HG02759 (cell line): ENCODE measurements around the gene UCMA.

Experiments used
- ATAC-seq: cut with Tn5 transposase; IDR thresholded peaks from one replicate; pipeline ENCODE4 v1.9.1; 2021; ENCODE audit warnings: mild to moderate bottlenecking, moderate library complexity; ENCODE audit not compliant: unreplicated experiment

Gene UCMA

GRCh38 chr10:13189961-13190360 is 44.2 kb downstream of the UCMA start:
- ATAC-seq = no peak

DNA sequence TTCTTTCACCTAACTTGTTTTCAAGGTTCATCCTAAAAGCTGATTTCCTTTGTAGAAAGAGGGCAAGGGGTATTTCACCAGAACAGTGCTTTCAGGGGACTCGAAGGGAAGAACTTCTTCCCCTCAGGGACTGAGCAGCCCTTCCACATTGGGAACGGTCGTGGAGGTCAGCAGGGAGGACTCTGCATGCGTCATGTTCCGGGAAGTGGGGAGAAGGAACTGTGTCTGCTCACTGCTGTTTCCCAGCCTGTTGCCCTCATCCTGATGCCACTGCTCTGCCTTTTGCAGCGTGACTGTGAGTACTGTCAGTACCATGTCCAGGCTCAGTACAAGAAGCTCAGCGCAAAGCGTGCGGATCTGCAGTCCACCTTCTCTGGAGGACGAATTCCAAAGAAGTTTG is 45.6 kb downstream of the UCMA start:
- ATAC-seq = no peak

DNA sequence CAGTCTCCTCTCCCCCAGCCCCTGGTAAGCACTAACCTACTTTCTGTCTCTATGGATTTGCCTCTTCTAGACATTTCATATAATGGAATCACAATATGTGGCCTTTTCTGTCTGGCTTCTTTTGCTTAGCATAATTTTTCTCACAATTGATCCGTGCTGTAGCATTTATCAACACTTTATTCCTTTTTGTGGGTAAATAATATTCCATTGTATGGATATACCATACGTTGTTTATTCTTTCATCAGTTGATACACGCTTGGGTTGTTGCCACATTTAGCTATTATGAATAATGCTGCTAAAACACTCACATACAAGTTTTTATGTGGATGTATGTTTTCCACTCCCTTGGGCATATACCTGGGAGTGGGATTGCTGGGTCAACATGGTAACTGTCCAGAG is 47.0 kb downstream of the UCMA start:
- no peak for ATAC-seq

DNA sequence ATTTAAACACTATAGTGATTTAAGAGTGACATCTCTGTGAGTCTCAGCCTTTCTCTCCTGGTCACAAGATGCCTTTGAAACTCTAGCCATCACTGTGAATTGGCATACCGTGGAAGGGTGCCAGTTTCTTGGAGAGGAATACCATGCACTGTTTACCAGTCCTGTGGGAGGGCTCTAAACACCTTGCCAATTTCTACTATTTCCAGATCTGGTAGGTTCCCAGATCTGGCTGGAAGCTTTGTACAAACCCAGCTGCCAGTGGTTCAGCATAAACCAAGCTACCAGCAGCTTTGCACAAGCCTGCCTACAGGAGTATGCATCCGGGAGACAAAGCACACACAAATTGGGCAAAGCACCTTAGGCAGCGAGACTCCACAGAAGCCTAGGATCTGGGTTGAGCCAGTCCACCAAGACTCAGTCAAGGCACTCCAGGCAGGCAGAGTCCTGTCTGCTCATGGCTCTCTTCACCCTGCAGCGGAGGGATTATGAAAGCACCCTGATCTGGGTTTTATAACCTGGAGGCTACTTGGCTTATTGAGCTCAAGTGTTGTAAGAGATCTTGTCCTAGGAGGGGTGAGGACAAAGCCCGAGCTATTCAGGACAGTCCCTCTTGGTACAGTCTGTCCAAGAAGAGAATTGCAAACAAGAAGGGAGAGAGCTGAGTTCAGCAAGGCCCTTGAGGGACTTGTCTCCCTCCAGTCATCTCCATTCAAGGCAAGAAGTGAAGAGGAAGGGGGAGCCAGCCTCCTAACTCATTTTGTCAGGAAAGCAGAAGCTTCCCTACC is 49.3 kb downstream of the UCMA start:
- ATAC-seq = no peak

DNA sequence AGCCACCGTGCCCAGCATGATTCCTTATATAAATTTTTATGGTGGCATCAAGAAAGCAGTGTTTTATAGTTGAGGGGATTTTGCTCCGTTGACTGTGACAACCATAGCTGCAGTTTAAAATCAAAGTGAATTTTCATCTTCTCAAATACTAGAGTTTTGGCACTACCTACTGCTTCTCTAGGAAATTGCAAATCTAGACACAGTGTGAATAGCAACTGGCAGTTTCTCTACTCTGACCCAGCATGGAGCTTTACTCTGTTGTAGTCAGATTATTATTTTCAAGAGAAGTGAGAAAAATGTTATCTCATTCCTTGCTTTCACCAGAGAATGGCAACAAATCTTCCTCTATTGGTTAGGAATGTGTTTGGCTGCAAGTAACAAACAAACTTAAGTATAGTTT is 49.9 kb downstream of the UCMA start:
- no peak for ATAC-seq

- ATAC-seq = peak; percentile 68
These were observed 50.5 kb downstream of the UCMA start for GRCh38 chr10:13183625-13184024.

- no peak for ATAC-seq
These were observed 51.8 kb downstream of the UCMA start for GRCh38 chr10:13182424-13182823.

DNA sequence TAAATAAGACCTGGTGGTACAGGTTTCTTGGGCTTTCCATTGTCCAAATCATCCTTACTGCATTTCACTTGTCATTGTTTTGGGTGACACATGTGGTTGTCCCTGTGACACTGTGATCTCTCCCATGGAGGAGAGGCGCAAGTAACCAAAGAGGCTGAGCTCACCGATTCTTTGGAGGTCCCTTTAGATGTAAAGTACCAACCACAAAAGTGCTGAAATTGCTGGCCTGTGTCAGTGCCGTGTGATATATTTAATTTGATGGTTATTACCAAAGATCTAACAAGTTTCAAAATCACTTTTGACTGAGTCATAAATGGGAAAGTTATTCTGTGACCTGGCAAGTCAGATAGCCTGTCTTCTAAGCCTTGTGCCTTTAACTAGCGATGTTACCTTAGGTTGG is 53.4 kb downstream of the UCMA start:
- ATAC-seq = peak; percentile 58

- ATAC-seq = no peak
These were observed 60.6 kb downstream of the UCMA start for GRCh38 chr10:13173616-13174015.
